Mesothelial cell of epicardium (in vitro differentiated cells): ENCODE data around the gene DOCK2. TPM values are rescaled to one million over a fixed set of nuclear protein-coding genes. Genes with fewer than 3 reads are reported as not detected.

Experiments used
- DNase-seq, 2 experiments: peaks; one replicate each; pipeline ENCODE4 v3.0.0; 2021; ENCODE audit warnings: low spot score in 2 of 2; ENCODE audit not compliant: unreplicated experiment in 2 of 2
- H3K27ac Mint-ChIP-seq: 2 replicates; pipeline ENCODE4 v1.8.0; 2021; ENCODE audit warnings: mixed read lengths
- H3K27me3 Mint-ChIP-seq: 2 replicates; pipeline ENCODE4 v1.8.0; 2021; ENCODE audit warnings: low read depth, mixed read lengths
- H3K36me3 Mint-ChIP-seq: 2 replicates; pipeline ENCODE4 v1.8.0; 2021; ENCODE audit warnings: mixed read lengths
- H3K4me1 Mint-ChIP-seq: 2 replicates; pipeline ENCODE4 v1.8.0; 2021; ENCODE audit warnings: mixed read lengths
- H3K4me3 Mint-ChIP-seq: 2 replicates; pipeline ENCODE4 v1.8.0; 2021; ENCODE audit warnings: mild to moderate bottlenecking, moderate library complexity, mixed read lengths
- H3K9me3 Mint-ChIP-seq: 2 replicates; pipeline ENCODE4 v1.8.0; 2021; ENCODE audit warnings: mixed read lengths
- CTCF ChIP-seq: fragments of 200-600 bp; sonication (generic); IDR thresholded peaks from one replicate; pipeline ENCODE4 v1.5.0; 2021; ENCODE audit warnings: antibody characterized with exemption; ENCODE audit not compliant: unreplicated experiment
- total RNA-seq: library from RNA; stranded (reverse); gene quantifications from 3 replicates; pipeline ENCODE4 v1.2.1, GENCODE V29; 2021

Gene DOCK2
- total RNA-seq, 1 donor from 2014 or later = 0.25 TPM

DNA sequence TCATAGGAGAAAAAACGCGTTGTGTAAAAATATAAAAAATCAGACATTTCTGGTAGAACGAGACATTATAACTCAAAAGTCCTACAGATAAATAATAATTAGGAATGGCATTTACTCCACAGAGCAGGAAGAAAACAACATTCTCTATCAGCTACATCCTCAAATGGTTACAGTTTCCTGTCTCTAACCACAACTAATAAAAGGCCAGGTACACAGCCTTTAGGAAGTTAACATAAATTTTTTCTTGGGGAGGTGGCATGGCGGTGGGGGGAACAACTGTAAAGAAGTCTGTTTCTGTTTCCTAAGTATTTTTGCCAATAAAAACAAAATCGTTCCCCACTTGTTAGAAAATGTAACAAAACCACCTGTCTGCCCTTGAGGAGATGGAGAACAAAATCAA, 298.7 kb downstream of the DOCK2 start:
- Mint-ChIP-seq H3K4me1 (peaks cover 2% of the 10 kb centered on the region), H3K36me3 (no peaks in the 10 kb centered on the region), H3K27me3 (peaks cover 59% of the 10 kb centered on the region), H3K4me3 (no peak overlapping the region), H3K9me3 (no peaks in the 10 kb centered on the region), H3K27ac (no peak overlapping the region)
- no peak for DNase-seq
- TF ChIP-seq CTCF = no peak

- no peak for DNase-seq
- no peak for TF ChIP-seq CTCF
- Mint-ChIP-seq H3K4me3 (no peak overlapping the region), H3K36me3 (no peaks in the 10 kb centered on the region), H3K4me1 (peaks cover 2% of the 10 kb centered on the region), H3K9me3 (no peaks in the 10 kb centered on the region), H3K27me3 (peaks cover 40% of the 10 kb centered on the region), H3K27ac (no peak overlapping the region)
Observed at GRCh38 chr5:169938439-169938838, 301.4 kb downstream of the DOCK2 start.

- DNase-seq = no peak
- H3K36me3 Mint-ChIP-seq = no peaks in the 10 kb centered on the region
- H3K27me3 Mint-ChIP-seq = peaks cover 34% of the 10 kb centered on the region
- H3K27ac Mint-ChIP-seq = no peak overlapping the region
- H3K9me3 Mint-ChIP-seq = no peaks in the 10 kb centered on the region
- H3K4me1 Mint-ChIP-seq = no peaks in the 10 kb centered on the region
- no peak overlapping the region for H3K4me3 Mint-ChIP-seq
- no peak for TF ChIP-seq CTCF
Observed at GRCh38 chr5:169939731-169940130, 302.7 kb downstream of the DOCK2 start.

- Mint-ChIP-seq H3K27me3 (peaks cover 25% of the 10 kb centered on the region), H3K27ac (no peak overlapping the region), H3K36me3 (no peaks in the 10 kb centered on the region), H3K9me3 (no peaks in the 10 kb centered on the region), H3K4me1 (peaks cover 12% of the 10 kb centered on the region), H3K4me3 (no peak overlapping the region)
- no peak for TF ChIP-seq CTCF
- DNase-seq = no peak
Observed at GRCh38 chr5:169941542-169941941, 304.5 kb downstream of the DOCK2 start.

DNA sequence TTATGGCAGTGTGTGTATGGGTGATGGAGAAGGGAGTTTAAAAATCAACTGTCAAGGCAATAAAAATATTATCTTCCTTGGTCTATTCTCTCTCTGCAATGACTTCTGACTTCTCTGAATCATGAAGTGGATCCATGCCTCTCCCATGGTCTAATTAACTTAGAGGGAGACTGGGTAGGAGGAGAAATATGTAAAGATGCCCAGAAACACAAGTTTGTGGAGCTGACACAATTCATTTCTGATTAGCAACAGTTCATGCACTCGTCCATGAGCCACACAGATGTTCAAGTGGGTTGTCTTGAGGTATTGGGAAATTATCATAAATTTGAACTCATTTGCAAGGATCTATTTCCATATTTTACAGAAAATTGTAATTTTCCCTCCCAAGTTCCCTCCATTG, 305.1 kb downstream of the DOCK2 start:
- Mint-ChIP-seq H3K36me3 (no peaks in the 10 kb centered on the region), H3K27me3 (peaks cover 21% of the 10 kb centered on the region), H3K9me3 (no peaks in the 10 kb centered on the region), H3K4me1 (peaks cover 12% of the 10 kb centered on the region), H3K27ac (no peak overlapping the region), H3K4me3 (no peak overlapping the region)
- no peak for DNase-seq
- TF ChIP-seq CTCF = no peak

- Mint-ChIP-seq H3K4me1 (peaks cover 12% of the 10 kb centered on the region), H3K36me3 (no peaks in the 10 kb centered on the region), H3K27ac (no peak overlapping the region), H3K9me3 (no peaks in the 10 kb centered on the region), H3K4me3 (no peak overlapping the region), H3K27me3 (peaks cover 17% of the 10 kb centered on the region)
- no peak for DNase-seq
- no peak for TF ChIP-seq CTCF
Observed at GRCh38 chr5:169943026-169943425, 306.0 kb downstream of the DOCK2 start.
